Liver (tissue), 9 donors: ENCODE measurements around the gene RALGPS1. TPM values are rescaled to one million over a fixed set of nuclear protein-coding genes. Genes with fewer than 3 reads are reported as not detected.

Source experiments
- DNase-seq: peaks from one replicate; pipeline ENCODE4 v3.0.0-alpha.2; 2017; ENCODE audit warnings: low spot score
- H3K27ac ChIP-seq, 2 donors: one replicate each; pipeline ENCODE4 v1.7.0; 2013; ENCODE audit warnings: inconsistent platforms in 2 of 2, low read length in 2 of 2, control low read depth in 1 of 2, low read depth in 1 of 2, mild to moderate bottlenecking in 1 of 2
- H3K27me3 ChIP-seq, 4 donors: one replicate each; pipeline versions ENCODE4 v1.6.1 to v1.7.0; 2013; ENCODE audit warnings: low read length in 3 of 4, inconsistent platforms in 1 of 4, mild to moderate bottlenecking in 1 of 4, moderate library complexity in 1 of 4; ENCODE audit not compliant: control insufficient read depth in 4 of 4, insufficient read depth in 4 of 4
- H3K36me3 ChIP-seq, 4 donors: one replicate each; pipeline versions ENCODE4 v1.6.1 to v1.7.0; 2013; ENCODE audit warnings: low read length in 3 of 4, mild to moderate bottlenecking in 3 of 4, low read depth in 1 of 4, moderate library complexity in 1 of 4; ENCODE audit not compliant: control insufficient read depth in 4 of 4, insufficient read depth in 3 of 4
- H3K4me1 ChIP-seq, 4 donors: one replicate each; pipeline versions ENCODE4 v1.6.1 to v1.7.0; 2013; ENCODE audit warnings: low read length in 3 of 4, mild to moderate bottlenecking in 3 of 4, moderate library complexity in 1 of 4; ENCODE audit not compliant: control insufficient read depth in 4 of 4, insufficient read depth in 4 of 4
- H3K4me3 ChIP-seq, 3 donors: one replicate each; pipeline versions ENCODE4 v1.6.1 to v1.7.0; 2013; ENCODE audit warnings: low read length in 3 of 3, control low read depth in 1 of 3, low read depth in 1 of 3, mild to moderate bottlenecking in 1 of 3
- H3K9ac ChIP-seq, 2 donors: one replicate each; pipeline ENCODE4 v1.7.0; 2013; ENCODE audit warnings: low read length in 2 of 2, mild to moderate bottlenecking in 2 of 2, moderate library complexity in 2 of 2, control low read depth in 1 of 2, low read depth in 1 of 2
- H3K9me3 ChIP-seq, 4 donors: one replicate each; pipeline versions ENCODE4 v1.6.1 to v1.7.0; 2013; ENCODE audit warnings: low read length in 3 of 4; ENCODE audit not compliant: control insufficient read depth in 4 of 4
- EGR1 ChIP-seq, 2 donors: IDR thresholded peaks; 2 replicates each; pipeline ENCODE4 v1.6.1; 2016 to 2018; ENCODE audit warnings: antibody characterized with exemption in 2 of 2, low read depth in 2 of 2
- FOXA1 ChIP-seq: IDR thresholded peaks from 2 replicates; pipeline ENCODE4 v1.6.1; 2016; ENCODE audit warnings: antibody characterized with exemption
- HNF4A ChIP-seq, 2 donors: conservative IDR thresholded peaks; 2 replicates each; pipeline ENCODE4 v1.6.1; 2016; ENCODE audit warnings: antibody characterized with exemption in 2 of 2, mild to moderate bottlenecking in 2 of 2
- HNF4G ChIP-seq: IDR thresholded peaks from 2 replicates; pipeline ENCODE4 v1.6.1; 2016; ENCODE audit warnings: antibody characterized with exemption
- JUND ChIP-seq, 2 donors: IDR thresholded peaks; 2 replicates each; pipeline ENCODE4 v1.6.1; 2016; ENCODE audit warnings: antibody characterized with exemption in 2 of 2
- NR2F2 ChIP-seq: IDR thresholded peaks from 2 replicates; pipeline ENCODE4 v1.6.1; 2016; ENCODE audit warnings: antibody characterized with exemption
- RAD21 ChIP-seq, 2 donors: IDR thresholded peaks; 2 replicates each; pipeline ENCODE4 v1.6.1; 2016; ENCODE audit warnings: antibody characterized with exemption in 2 of 2, mild to moderate bottlenecking in 2 of 2
- RXRA ChIP-seq, 2 donors: IDR thresholded peaks; 2 replicates each; pipeline ENCODE4 v1.6.1; 2017 to 2018; ENCODE audit warnings: antibody characterized with exemption in 2 of 2, mild to moderate bottlenecking in 1 of 2
- SP1 ChIP-seq: IDR thresholded peaks from 2 replicates; pipeline ENCODE4 v1.6.1; 2018; ENCODE audit warnings: antibody characterized with exemption, mild to moderate bottlenecking
- TAF1 ChIP-seq: conservative IDR thresholded peaks from 2 replicates; pipeline ENCODE4 v1.6.1; 2016; ENCODE audit warnings: antibody characterized with exemption, mild to moderate bottlenecking
- YY1 ChIP-seq: IDR thresholded peaks from 2 replicates; pipeline ENCODE4 v1.6.1; 2016; ENCODE audit warnings: antibody characterized with exemption, mild to moderate bottlenecking
- WGBS: extraction: QIAGEN DNeasy Blood & Tissue Kit; methylation state at CpG from one replicate; pipeline ENCODE4 v1.1.7; 2013; 5-methylcytosine and 5-hydroxymethylcytosine counted together
- polyA plus RNA-seq, 2 donors: library from polyadenylated mRNA; stranded (reverse) in 1 of 2; unstranded in 1 of 2; fragments of 200-250 nt in 1 of 2; fragments of >200 nt in 1 of 2; fragmentation: Nextera tagmentation in 1 of 2; extraction: Ambion mirVana in 1 of 2; gene quantifications; one replicate each; pipeline versions ENCODE4 v1.2.1 to v1.2.3, GENCODE V29; 2013 to 2015
- total RNA-seq, 2 donors: library from RNA; depleted of rRNA; stranded (reverse); fragments of >200 nt; gene quantifications; one replicate each; pipeline ENCODE4 v1.2.3, GENCODE V29; 2014
- TF ChIP-seq, protein P1 (sequence below): IDR thresholded peaks from 2 replicates; pipeline ENCODE4 v1.6.1; 2016; ENCODE audit warnings: antibody characterized with exemption, mild to moderate bottlenecking
- TF ChIP-seq, protein P2 (sequence below): IDR thresholded peaks from 2 replicates; pipeline ENCODE4 v1.6.1; 2016; ENCODE audit warnings: antibody characterized with exemption
- TF ChIP-seq, protein P3 (sequence below): IDR thresholded peaks from 2 replicates; pipeline ENCODE4 v1.6.1; 2016; ENCODE audit warnings: antibody characterized with exemption
- TF ChIP-seq, protein P4 (sequence below): IDR thresholded peaks from 2 replicates; pipeline ENCODE4 v1.6.1; 2016; ENCODE audit warnings: antibody characterized with exemption
- donor health status: healthy.
- donor health status: healthy.
- donor health status: healthy.
- donor health status: healthy.
- donor health status: healthy.

The RALGPS1 gene
- total and polyA plus RNA-seq, 4 donors, result 1.4 to 2.7 (median 2.0) TPM

DNA sequence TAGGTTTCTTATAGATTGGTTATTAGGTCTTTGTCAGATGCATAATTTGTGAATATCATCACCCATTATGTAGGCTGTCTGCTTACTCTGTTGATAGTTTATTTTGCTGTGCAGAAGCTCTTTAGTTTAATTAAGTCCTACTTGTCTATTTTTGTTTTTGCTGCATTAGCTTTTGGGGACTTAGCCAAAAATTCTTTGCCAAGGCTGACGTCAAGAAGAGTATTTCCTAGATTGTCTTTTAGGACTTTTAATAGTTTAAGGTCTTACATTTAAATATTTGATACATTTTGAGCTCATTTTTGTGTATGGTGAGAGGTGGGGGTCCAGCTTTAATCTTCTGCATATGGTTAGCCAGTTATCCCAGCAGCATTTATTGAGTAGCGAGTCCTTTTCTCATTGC is 232.7 kb downstream of the RALGPS1 start:
- Histone ChIP-seq H3K4me1 (peaks cover 0 to 11% (median 4%) of the 10 kb centered on the region in 4 donors), H3K36me3 (no peaks in the 10 kb centered on the region), H3K4me3 (no peak overlapping the region), H3K9ac (no peak overlapping the region), H3K27me3 (no peaks in the 10 kb centered on the region), H3K27ac (no peak overlapping the region), H3K9me3 (no peaks in the 10 kb centered on the region)
- 87% methylated on average over 2 of the region's 2 CpGs for WGBS
- TF ChIP-seq SP1, result no peak
- no peak for TF ChIP-seq TAF1
- no peak for TF ChIP-seq HNF4A (conservative IDR thresholded peaks at IDR 0.05)
- no peak for TF ChIP-seq HNF4G
- no peak for DNase-seq

DNA sequence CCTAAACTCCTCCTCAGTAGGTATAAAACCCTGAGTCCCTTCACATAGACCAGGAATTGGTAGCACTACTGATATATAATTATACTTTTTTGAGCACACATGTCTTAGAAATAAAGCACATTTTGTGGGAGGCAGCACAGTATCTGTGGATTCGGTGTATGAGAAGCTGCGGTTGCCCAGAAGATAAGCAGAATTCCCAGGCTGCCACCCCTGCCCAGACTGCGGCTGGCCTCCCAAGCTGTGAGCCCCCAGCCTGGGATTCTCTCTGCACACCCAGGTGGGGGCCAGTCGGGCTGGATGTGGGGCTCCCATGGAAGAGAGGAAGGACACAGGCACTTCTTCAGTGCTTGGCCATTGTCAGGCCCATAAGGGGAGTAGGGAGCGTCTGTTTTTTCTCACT is 233.4 kb downstream of the RALGPS1 start:
- no peaks in the 10 kb centered on the region for H3K27me3 ChIP-seq
- 94% methylated on average over 5 of the region's 5 CpGs for WGBS
- peaks cover 0 to 4% (median under 1%) of the 10 kb centered on the region in 4 donors for H3K4me1 ChIP-seq
- DNase-seq, result no peak
- no peaks in the 10 kb centered on the region for H3K36me3 ChIP-seq
- no peak overlapping the region for H3K4me3 ChIP-seq
- no peak for TF ChIP-seq RXRA (IDR thresholded peaks at IDR 0.05)
- no peak for TF ChIP-seq FOXA1
- no peak for TF ChIP-seq HNF4A (conservative IDR thresholded peaks at IDR 0.05)
- no peak for TF ChIP-seq EGR1 (IDR thresholded peaks at IDR 0.05; ENCODE audit: low read depth in 2 of 2)
- no peak for TF ChIP-seq RAD21 (IDR thresholded peaks at IDR 0.05)
- TF ChIP-seq, protein P1, sequence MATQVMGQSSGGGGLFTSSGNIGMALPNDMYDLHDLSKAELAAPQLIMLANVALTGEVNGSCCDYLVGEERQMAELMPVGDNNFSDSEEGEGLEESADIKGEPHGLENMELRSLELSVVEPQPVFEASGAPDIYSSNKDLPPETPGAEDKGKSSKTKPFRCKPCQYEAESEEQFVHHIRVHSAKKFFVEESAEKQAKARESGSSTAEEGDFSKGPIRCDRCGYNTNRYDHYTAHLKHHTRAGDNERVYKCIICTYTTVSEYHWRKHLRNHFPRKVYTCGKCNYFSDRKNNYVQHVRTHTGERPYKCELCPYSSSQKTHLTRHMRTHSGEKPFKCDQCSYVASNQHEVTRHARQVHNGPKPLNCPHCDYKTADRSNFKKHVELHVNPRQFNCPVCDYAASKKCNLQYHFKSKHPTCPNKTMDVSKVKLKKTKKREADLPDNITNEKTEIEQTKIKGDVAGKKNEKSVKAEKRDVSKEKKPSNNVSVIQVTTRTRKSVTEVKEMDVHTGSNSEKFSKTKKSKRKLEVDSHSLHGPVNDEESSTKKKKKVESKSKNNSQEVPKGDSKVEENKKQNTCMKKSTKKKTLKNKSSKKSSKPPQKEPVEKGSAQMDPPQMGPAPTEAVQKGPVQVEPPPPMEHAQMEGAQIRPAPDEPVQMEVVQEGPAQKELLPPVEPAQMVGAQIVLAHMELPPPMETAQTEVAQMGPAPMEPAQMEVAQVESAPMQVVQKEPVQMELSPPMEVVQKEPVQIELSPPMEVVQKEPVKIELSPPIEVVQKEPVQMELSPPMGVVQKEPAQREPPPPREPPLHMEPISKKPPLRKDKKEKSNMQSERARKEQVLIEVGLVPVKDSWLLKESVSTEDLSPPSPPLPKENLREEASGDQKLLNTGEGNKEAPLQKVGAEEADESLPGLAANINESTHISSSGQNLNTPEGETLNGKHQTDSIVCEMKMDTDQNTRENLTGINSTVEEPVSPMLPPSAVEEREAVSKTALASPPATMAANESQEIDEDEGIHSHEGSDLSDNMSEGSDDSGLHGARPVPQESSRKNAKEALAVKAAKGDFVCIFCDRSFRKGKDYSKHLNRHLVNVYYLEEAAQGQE, result no peak
- TF ChIP-seq JUND (IDR thresholded peaks at IDR 0.05), result no peak
- TF ChIP-seq, protein P2, sequence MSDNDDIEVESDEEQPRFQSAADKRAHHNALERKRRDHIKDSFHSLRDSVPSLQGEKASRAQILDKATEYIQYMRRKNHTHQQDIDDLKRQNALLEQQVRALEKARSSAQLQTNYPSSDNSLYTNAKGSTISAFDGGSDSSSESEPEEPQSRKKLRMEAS, result no peak
- TF ChIP-seq SP1, result no peak
- TF ChIP-seq YY1, result no peak
- TF ChIP-seq, protein P3, sequence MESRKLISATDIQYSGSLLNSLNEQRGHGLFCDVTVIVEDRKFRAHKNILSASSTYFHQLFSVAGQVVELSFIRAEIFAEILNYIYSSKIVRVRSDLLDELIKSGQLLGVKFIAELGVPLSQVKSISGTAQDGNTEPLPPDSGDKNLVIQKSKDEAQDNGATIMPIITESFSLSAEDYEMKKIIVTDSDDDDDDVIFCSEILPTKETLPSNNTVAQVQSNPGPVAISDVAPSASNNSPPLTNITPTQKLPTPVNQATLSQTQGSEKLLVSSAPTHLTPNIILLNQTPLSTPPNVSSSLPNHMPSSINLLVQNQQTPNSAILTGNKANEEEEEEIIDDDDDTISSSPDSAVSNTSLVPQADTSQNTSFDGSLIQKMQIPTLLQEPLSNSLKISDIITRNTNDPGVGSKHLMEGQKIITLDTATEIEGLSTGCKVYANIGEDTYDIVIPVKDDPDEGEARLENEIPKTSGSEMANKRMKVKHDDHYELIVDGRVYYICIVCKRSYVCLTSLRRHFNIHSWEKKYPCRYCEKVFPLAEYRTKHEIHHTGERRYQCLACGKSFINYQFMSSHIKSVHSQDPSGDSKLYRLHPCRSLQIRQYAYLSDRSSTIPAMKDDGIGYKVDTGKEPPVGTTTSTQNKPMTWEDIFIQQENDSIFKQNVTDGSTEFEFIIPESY, result no peak
- no peak overlapping the region for H3K27ac ChIP-seq
- no peak overlapping the region for H3K9ac ChIP-seq
- H3K9me3 ChIP-seq, result no peaks in the 10 kb centered on the region

DNA sequence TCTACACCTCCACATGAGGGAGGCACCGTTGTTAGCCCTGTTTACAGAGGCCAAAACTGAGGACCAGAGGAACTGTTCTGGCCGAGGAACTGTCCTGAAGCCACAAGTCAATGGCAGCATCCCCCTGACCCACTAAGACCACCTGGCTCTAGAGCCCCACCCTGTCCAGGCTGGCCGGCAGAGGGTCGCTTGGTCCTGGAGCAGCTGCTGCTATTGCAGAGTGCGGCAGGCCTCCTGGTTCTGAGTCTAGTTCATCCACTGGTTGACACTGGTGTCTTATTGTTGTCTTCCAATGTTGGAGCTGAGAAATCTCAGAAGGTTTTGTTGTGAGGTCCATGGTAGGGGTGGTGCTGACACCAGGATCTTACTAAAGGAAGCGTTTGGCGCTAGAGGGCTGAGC is 234.4 kb downstream of the RALGPS1 start:
- no peak for DNase-seq
- H3K27me3 ChIP-seq, result no peaks in the 10 kb centered on the region
- no peak overlapping the region for H3K27ac ChIP-seq
- H3K9ac ChIP-seq, result no peak overlapping the region
- no peaks in the 10 kb centered on the region for H3K4me1 ChIP-seq
- no peak overlapping the region for H3K4me3 ChIP-seq
- H3K9me3 ChIP-seq, result no peaks in the 10 kb centered on the region
- 98% methylated on average over 7 of the region's 7 CpGs for WGBS
- H3K36me3 ChIP-seq, result no peaks in the 10 kb centered on the region
- TF ChIP-seq, protein P1, result no peak
- TF ChIP-seq HNF4A (conservative IDR thresholded peaks at IDR 0.05) (no peak), HNF4G (no peak), YY1 (no peak), NR2F2 (no peak), EGR1 (IDR thresholded peaks at IDR 0.05; ENCODE audit: low read depth in 2 of 2) (no peak), JUND (IDR thresholded peaks at IDR 0.05) (no peak), TAF1 (no peak), FOXA1 (no peak), SP1 (no peak), RAD21 (IDR thresholded peaks at IDR 0.05) (no peak)
- TF ChIP-seq, protein P3, result no peak
- TF ChIP-seq, protein P2, result no peak
- TF ChIP-seq, protein P4, sequence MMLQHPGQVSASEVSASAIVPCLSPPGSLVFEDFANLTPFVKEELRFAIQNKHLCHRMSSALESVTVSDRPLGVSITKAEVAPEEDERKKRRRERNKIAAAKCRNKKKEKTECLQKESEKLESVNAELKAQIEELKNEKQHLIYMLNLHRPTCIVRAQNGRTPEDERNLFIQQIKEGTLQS, result no peak
